Fibroblast of the aortic adventitia (primary cell): ENCODE data around the gene DVL2. TPM values are rescaled to one million over a fixed set of nuclear protein-coding genes. Genes with fewer than 3 reads are reported as not detected.

ENCODE experiments used
- DNase-seq: peaks from one replicate; pipeline ENCODE4 v3.0.0-alpha.2; 2010; ENCODE audit warnings: low read depth
- H3K4me3 ChIP-seq: 2 replicates; pipeline ENCODE4 v1.5.1; 2011; ENCODE audit warnings: low read depth, mild to moderate bottlenecking, control low read depth, low read length, moderate library complexity
- total RNA-seq: library from RNA; depleted of rRNA; stranded (reverse); fragments of >200 nt; gene quantifications from 2 replicates; pipeline ENCODE4 v1.2.3, GENCODE V29; 2012; ENCODE audit warnings: low replicate concordance
- TF ChIP-seq, protein P1 (sequence below): IDR thresholded peaks from 2 replicates; pipeline ENCODE4 v1.5.1; 2011; ENCODE audit warnings: mild to moderate bottlenecking, low read length, control low read depth, inconsistent platforms; ENCODE audit not compliant: insufficient read depth

Gene DVL2
- total RNA-seq, 1 donor: 67.7 TPM

- H3K4me3 ChIP-seq: peak overlapping the region; percentile 72
- DNase-seq: no peak
- TF ChIP-seq, protein P1, sequence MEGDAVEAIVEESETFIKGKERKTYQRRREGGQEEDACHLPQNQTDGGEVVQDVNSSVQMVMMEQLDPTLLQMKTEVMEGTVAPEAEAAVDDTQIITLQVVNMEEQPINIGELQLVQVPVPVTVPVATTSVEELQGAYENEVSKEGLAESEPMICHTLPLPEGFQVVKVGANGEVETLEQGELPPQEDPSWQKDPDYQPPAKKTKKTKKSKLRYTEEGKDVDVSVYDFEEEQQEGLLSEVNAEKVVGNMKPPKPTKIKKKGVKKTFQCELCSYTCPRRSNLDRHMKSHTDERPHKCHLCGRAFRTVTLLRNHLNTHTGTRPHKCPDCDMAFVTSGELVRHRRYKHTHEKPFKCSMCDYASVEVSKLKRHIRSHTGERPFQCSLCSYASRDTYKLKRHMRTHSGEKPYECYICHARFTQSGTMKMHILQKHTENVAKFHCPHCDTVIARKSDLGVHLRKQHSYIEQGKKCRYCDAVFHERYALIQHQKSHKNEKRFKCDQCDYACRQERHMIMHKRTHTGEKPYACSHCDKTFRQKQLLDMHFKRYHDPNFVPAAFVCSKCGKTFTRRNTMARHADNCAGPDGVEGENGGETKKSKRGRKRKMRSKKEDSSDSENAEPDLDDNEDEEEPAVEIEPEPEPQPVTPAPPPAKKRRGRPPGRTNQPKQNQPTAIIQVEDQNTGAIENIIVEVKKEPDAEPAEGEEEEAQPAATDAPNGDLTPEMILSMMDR: no peak
These were observed 17.8 kb downstream of the DVL2 start for GRCh38 chr17:7216242-7217112.

GRCh38 chr17:7215652-7216180 is 18.6 kb downstream of the DVL2 start:
- peak overlapping the region; percentile 72 for H3K4me3 ChIP-seq
- DNase-seq: no peak
- TF ChIP-seq, protein P1: no peak

GRCh38 chr17:7215136-7215638 is 19.1 kb downstream of the DVL2 start:
- peak overlapping the region; percentile 72 for H3K4me3 ChIP-seq
- no peak for DNase-seq
- TF ChIP-seq, protein P1: no peak

DNA sequence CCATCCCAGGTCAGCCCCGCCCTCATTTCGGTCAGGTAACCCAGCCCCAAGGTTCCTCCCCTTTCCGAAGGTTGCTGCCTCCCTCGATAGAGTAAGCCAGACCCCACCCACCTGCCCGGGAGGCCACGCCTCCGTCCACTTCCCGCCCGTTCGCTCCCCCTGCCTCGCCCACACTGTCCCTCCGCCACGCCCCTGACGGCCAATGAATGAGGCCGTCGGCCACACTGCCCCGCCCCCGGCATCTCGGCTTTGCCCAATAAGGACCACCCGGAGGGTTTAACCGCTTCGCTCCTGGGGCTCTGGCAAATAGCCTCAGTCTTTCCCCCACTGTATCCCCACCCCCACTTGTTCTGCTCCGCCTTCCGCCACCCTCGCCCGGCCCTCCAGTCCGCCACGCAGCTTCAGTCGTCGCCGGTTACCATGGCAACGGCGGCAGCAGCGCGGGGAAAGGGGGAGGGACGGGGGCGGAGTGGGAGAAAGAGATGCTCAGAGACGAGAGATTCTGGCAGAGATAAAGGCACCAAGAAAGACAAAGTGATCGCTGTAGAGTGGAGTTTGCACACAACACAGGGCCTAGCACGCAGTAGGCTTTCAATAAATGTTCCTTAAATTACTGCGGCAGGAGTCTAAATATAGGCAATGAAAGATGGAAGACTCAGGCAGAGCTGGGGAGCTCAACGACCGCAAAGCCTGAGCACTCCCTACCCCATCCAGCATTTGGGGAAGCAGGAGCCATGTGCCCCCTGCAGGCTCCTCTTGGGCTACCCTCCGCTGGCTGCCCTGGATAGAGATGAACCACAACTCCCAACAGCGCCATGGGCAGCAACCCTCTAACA is 19.8 kb downstream of the DVL2 start:
- peak overlapping the region; percentile 70 for H3K4me3 ChIP-seq
- TF ChIP-seq, protein P1: peak; percentile 71
- peak; percentile 97 for DNase-seq

DNA sequence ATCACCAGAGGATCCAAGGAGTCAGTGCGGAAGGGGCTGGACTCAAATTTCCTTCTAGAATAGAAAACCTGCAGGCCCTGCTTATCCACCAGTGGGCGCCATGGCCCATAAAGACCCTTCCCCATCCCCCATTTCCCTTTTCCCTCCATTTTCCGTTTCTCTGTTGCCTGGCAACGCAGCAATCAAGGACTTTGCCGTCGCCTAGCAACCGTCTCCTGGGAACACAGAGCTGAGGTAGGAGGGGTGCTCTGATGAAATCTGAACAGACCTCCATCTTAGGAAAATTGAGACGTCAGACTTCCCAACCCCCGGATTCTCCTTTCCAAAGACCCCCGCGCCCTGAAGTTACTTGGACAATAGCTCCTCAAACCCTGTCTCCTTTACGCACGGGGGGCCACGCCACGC is 20.4 kb downstream of the DVL2 start:
- peak; percentile 69 for DNase-seq
- H3K4me3 ChIP-seq: peak overlapping the region; percentile 70
- TF ChIP-seq, protein P1: peak; percentile 44

- TF ChIP-seq, protein P1: no peak
- no peak for DNase-seq
- peak overlapping the region; percentile 37 for H3K4me3 ChIP-seq
These were observed 22.6 kb downstream of the DVL2 start for GRCh38 chr17:7211491-7212273.
